Activated naive CD4-positive, alpha-beta T cell treated with anti-CD3 and anti-CD28 coated beads for 36 hours (primary cell): Measurements from ENCODE around the gene MEF2B. TPM values are rescaled to one million over a fixed set of nuclear protein-coding genes. Genes with fewer than 3 reads are reported as not detected.
"Not testable (repeated sequence)": the region's sequence is repeated elsewhere in the genome, so short reads cannot be mapped to it uniquely, and the experiment has no call there.

ENCODE experiments used
- CTCF ChIA-PET: fragments of 350-600 bp; sonication (Branson Sonifier 250); formaldehyde crosslinking; loops from one replicate; lab custom pipeline; 2021; ENCODE audit warnings: antibody characterized with exemption; lab: Charles Lee
- DNase-seq: peaks from one replicate; pipeline ENCODE4 v3.0.0-alpha.2; 2020
- H3K27ac Mint-ChIP-seq: one replicate; pipeline ENCODE4 v1.8.0; 2021; ENCODE audit warnings: mild to moderate bottlenecking, mixed read lengths
- H3K27me3 Mint-ChIP-seq: one replicate; pipeline ENCODE4 v1.8.0; 2021; ENCODE audit warnings: low read depth, mixed read lengths
- H3K36me3 Mint-ChIP-seq: one replicate; pipeline ENCODE4 v1.8.0; 2021; ENCODE audit warnings: low read depth, mixed read lengths
- H3K4me1 Mint-ChIP-seq: one replicate; pipeline ENCODE4 v1.8.0; 2021; ENCODE audit warnings: low read depth, mixed read lengths
- H3K4me3 Mint-ChIP-seq: one replicate; pipeline ENCODE4 v1.8.0; 2021; ENCODE audit warnings: mild to moderate bottlenecking, moderate library complexity, mixed read lengths
- H3K9me3 Mint-ChIP-seq: one replicate; pipeline ENCODE4 v1.8.0; 2021; ENCODE audit warnings: mixed read lengths
- intact Hi-C: fragments of 100-400 bp; cut with micrococcal nuclease; formaldehyde crosslinking; loops from one replicate; pipeline ENCODE4 v1.15.1; 2023
- total RNA-seq, 2 experiments: library from RNA; stranded (reverse); gene quantifications; one replicate each; pipeline ENCODE4 v1.2.3, GENCODE V29; 2021

The MEF2B gene
- total RNA-seq, 2 experiments from 2014 or later: 3.1 to 4.6 TPM

DNA sequence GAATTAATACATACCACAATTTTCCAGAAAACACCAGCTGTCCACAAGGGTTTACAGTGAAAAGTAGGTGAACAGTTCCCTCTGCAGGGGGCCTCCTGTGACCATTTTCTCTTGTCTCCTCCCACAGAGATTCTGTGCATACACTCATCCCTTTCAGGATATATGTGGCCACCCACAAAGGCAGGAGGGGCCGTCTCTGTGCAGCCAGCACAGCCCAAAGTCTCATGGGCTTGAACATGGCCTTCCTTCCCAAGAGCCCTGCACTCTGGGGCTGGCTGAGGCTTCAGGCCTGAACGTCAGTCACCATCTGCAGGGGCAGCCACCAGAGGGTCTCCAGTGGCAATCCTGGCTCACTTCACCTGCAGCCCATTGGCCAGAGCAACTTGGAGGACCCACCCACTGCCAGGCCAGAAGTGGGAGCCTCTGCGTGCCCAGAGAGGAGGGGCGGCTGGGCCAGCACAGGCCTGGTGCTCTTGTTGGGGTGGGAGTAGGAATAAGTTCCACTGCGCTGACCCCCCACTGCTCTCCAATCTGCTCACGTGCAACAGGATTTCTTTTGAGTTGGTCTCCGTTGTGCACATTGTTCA, 56.9 kb downstream of the MEF2B start:
- no peak for DNase-seq
- Mint-ChIP-seq H3K4me1 (no peaks in the 10 kb centered on the region), H3K9me3 (no peaks in the 10 kb centered on the region), H3K27me3 (no peaks in the 10 kb centered on the region), H3K4me3 (no peak overlapping the region), H3K36me3 (no peaks in the 10 kb centered on the region), H3K27ac (no peak overlapping the region)
- intact Hi-C loops: no loop called here
- CTCF ChIA-PET: interaction anchor here (0.6 to 0.7 kb wide), 2 partner anchors 9 to 26 kb away, joined by 4 read pairs; no protein-coding TSS in a partner anchor

DNA sequence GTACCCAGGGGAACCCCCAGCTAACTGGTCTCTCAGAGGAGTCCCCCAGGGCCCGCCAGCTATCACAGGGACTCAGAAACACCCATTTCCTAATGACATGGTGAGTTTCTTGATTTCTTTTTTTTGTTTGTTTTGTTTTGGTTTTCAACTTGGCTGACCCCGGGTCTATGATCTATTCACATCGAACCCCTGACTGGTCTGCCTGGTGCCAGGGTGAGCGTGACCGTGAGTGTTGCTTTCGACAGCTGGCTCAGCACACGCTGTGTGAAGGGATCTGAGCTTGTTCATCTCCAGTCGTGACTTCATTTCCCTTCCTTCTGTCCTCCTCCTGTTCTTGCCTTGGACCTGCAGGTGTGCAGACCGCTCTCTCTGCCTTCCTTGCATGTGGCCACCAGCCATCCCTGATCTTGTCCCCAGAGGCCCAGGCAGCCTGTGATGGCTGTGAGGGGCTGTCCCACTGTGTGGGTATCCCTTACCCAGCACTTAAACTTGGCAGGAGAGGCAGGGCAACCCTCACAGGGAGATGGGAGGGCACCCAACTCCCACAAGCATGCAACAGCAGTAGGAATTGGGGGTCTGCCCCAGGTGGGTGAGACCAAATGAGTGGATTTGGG, 58.0 kb downstream of the MEF2B start:
- H3K36me3 Mint-ChIP-seq: no peaks in the 10 kb centered on the region
- H3K4me3 Mint-ChIP-seq: no peak overlapping the region
- H3K27ac Mint-ChIP-seq: no peak overlapping the region
- DNase-seq: no peak
- intact Hi-C loops: loop anchor here (2.0 kb wide), 1 partner anchor 57 kb away; no protein-coding TSS in a partner anchor
- no peaks in the 10 kb centered on the region for H3K9me3 Mint-ChIP-seq
- CTCF ChIA-PET: interaction anchor here (1.1 kb wide), 1 partner anchor 72 kb away, joined by 3 read pairs; no protein-coding TSS in a partner anchor
- H3K27me3 Mint-ChIP-seq: no peaks in the 10 kb centered on the region
- no peaks in the 10 kb centered on the region for H3K4me1 Mint-ChIP-seq

- Mint-ChIP-seq H3K36me3 (no peaks in the 10 kb centered on the region), H3K4me1 (no peaks in the 10 kb centered on the region), H3K27me3 (no peaks in the 10 kb centered on the region), H3K27ac (no peak overlapping the region), H3K4me3 (no peak overlapping the region), H3K9me3 (no peaks in the 10 kb centered on the region)
- DNase-seq: no peak
- CTCF ChIA-PET: interaction anchor here (0.5 to 1.1 kb wide), 2 partner anchors 71 to 1306 kb away, joined by 3 to 4 read pairs; no protein-coding TSS in a partner anchor
- intact Hi-C loops: loop anchor here (2.0 kb wide), 1 partner anchor 56 kb away; no protein-coding TSS in a partner anchor
These were observed 58.8 kb downstream of the MEF2B start for GRCh38 chr19:19111136-19111835.

- CTCF ChIA-PET: interaction anchor here (1.1 to 1.3 kb wide), 2 partner anchors 30 to 70 kb away, joined by 3 to 4 read pairs; no protein-coding TSS in a partner anchor
- H3K4me3 Mint-ChIP-seq: no peak overlapping the region
- no peaks in the 10 kb centered on the region for H3K4me1 Mint-ChIP-seq
- no peaks in the 10 kb centered on the region for H3K9me3 Mint-ChIP-seq
- intact Hi-C loops: loop anchor here (2.0 kb wide), 1 partner anchor 56 kb away; no protein-coding TSS in a partner anchor
- no peak overlapping the region for H3K27ac Mint-ChIP-seq
- no peaks in the 10 kb centered on the region for H3K27me3 Mint-ChIP-seq
- peak; percentile 18 for DNase-seq
- H3K36me3 Mint-ChIP-seq: no peaks in the 10 kb centered on the region
These were observed 59.5 kb downstream of the MEF2B start for GRCh38 chr19:19110410-19111135.

DNA sequence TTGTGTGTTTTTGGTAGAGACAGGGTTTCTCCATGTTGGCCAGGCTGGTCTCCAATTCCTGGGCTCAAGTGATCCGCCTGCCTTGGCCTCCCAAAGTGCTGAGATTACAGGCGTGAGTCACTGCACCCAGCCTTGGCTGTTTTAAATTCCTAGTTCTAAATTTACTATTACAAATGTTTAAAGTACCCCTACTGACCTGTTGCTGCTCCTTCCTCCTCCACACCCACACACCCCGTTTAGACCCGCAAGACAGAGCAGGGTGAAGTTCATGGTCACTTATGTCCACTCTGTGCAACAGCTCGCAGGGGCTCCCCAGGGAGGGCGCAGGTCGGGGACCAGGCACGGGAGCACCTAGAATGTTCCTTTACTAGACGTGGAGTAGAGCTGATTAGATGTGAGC, 60.5 kb downstream of the MEF2B start:
- Mint-ChIP-seq H3K27me3 (no peaks in the 10 kb centered on the region), H3K4me1 (no peaks in the 10 kb centered on the region), H3K27ac (no peak overlapping the region), H3K9me3 (no peaks in the 10 kb centered on the region), H3K4me3 (no peak overlapping the region), H3K36me3 (no peaks in the 10 kb centered on the region)
- DNase-seq: no peak
- CTCF ChIA-PET: interaction anchor here (0.7 to 1.3 kb wide), 3 partner anchors 31 to 122 kb away, joined by 3 to 6 read pairs (median 4); no protein-coding TSS in a partner anchor
- intact Hi-C loops: no loop called here

GRCh38 chr19:19107654-19108053, 62.4 kb downstream of the MEF2B start:
- CTCF ChIA-PET: interaction anchor here (0.6 to 0.7 kb wide), 3 partner anchors 10 to 261 kb away, joined by 3 to 6 read pairs (median 3); no protein-coding TSS in a partner anchor
- Mint-ChIP-seq H3K27me3 (no peaks in the 10 kb centered on the region), H3K4me3 (no peak overlapping the region), H3K4me1 (no peaks in the 10 kb centered on the region), H3K27ac (no peak overlapping the region), H3K36me3 (no peaks in the 10 kb centered on the region), H3K9me3 (no peaks in the 10 kb centered on the region)
- no peak for DNase-seq
- intact Hi-C loops: no loop called here

GRCh38 chr19:19106938-19107337, 63.1 kb downstream of the MEF2B start:
- H3K36me3 Mint-ChIP-seq, DNase-seq, H3K27ac Mint-ChIP-seq, H3K4me1 Mint-ChIP-seq, CTCF ChIA-PET, H3K9me3 Mint-ChIP-seq, H3K27me3 Mint-ChIP-seq, H3K4me3 Mint-ChIP-seq, intact Hi-C loops: not testable (repeated sequence)

GRCh38 chr19:19106056-19106551, 64.0 kb downstream of the MEF2B start:
- H3K36me3 Mint-ChIP-seq: no peaks in the 10 kb centered on the region
- H3K4me3 Mint-ChIP-seq: no peak overlapping the region
- H3K9me3 Mint-ChIP-seq: no peaks in the 10 kb centered on the region
- H3K27me3 Mint-ChIP-seq: no peaks in the 10 kb centered on the region
- no peak overlapping the region for H3K27ac Mint-ChIP-seq
- no peak for DNase-seq
- H3K4me1 Mint-ChIP-seq: no peaks in the 10 kb centered on the region
- intact Hi-C loops: no loop called here
- CTCF ChIA-PET: no interaction called here

DNA sequence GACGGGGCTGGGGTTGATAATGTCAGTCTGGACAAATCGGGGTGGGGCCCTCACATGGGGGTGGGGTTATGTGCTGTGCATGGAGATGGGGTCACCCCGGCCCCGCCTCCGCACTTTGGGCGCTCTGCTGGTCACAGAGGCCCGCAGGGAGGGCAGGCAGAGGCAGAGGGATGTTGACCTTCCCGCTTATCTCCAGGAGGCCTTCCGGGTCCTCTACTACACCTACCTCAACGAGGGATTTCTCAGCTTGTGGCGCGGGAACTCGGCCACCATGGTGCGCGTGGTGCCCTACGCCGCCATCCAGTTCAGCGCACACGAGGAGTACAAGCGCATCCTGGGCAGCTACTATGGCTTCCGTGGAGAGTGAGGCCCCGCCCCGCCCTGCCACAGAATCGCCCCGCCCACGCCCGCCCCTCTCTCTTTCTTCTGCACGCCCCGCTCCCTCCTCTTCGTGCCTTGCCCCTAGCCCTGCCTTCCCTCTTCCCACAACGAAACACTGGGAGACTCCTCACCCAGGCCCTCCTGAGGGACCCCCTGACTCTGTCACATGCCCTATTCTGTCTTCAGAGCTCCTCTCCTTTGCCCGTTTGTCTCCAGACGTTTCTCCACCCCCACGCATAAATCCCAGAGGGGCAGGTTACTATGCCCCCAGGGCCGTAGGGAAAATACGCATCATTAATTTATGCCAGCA, 64.6 kb downstream of the MEF2B start:
- H3K36me3 Mint-ChIP-seq: no peaks in the 10 kb centered on the region
- no peak overlapping the region for H3K4me3 Mint-ChIP-seq
- intact Hi-C loops: no loop called here
- H3K27ac Mint-ChIP-seq: no peak overlapping the region
- H3K9me3 Mint-ChIP-seq: no peaks in the 10 kb centered on the region
- DNase-seq: no peak
- no peaks in the 10 kb centered on the region for H3K27me3 Mint-ChIP-seq
- no peaks in the 10 kb centered on the region for H3K4me1 Mint-ChIP-seq
- CTCF ChIA-PET: interaction anchor here (0.9 kb wide), 1 partner anchor 10 kb away, joined by 3 read pairs; no protein-coding TSS in a partner anchor

- no peaks in the 10 kb centered on the region for H3K4me1 Mint-ChIP-seq
- no peaks in the 10 kb centered on the region for H3K36me3 Mint-ChIP-seq
- DNase-seq: no peak
- H3K9me3 Mint-ChIP-seq: no peaks in the 10 kb centered on the region
- intact Hi-C loops: no loop called here
- no peak overlapping the region for H3K27ac Mint-ChIP-seq
- CTCF ChIA-PET: no interaction called here
- no peak overlapping the region for H3K4me3 Mint-ChIP-seq
- no peaks in the 10 kb centered on the region for H3K27me3 Mint-ChIP-seq
These were observed 66.9 kb downstream of the MEF2B start for GRCh38 chr19:19103167-19103566.

GRCh38 chr19:19102566-19102965, 67.5 kb downstream of the MEF2B start:
- H3K9me3 Mint-ChIP-seq, intact Hi-C loops, H3K4me3 Mint-ChIP-seq, H3K27ac Mint-ChIP-seq, H3K4me1 Mint-ChIP-seq, H3K36me3 Mint-ChIP-seq, H3K27me3 Mint-ChIP-seq, DNase-seq: not testable (repeated sequence)
- CTCF ChIA-PET: interaction anchor here (0.6 kb wide), 1 partner anchor 106 kb away, joined by 5 read pairs; no protein-coding TSS in a partner anchor
